GM18861 (cell line): ENCODE data around the gene GLRX3.

Source experiments
- ATAC-seq: cut with Tn5 transposase; IDR thresholded peaks from one replicate; pipeline ENCODE4 v1.9.1; 2021; ENCODE audit not compliant: unreplicated experiment

The GLRX3 gene

DNA sequence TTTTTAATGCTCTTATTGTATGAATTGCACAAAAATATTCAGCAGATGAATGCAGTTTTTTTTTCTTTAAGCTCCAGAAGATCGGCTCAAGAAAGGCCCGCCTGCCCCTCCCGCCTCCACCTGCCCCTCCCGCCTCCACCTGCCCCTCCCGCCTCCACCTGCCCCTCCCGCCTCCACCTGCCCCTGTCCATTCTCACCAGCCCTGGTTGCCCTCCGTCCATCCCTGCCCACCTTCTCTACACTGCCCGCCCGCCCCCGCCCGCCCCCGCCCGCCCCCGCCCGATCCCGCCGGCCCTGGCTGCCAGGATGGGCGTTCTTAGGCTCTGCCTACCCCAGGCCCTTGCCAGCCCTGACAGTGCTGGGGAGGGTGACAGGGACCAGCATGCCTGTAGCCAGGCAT, 67.4 kb downstream of the GLRX3 start:
- no peak for ATAC-seq

DNA sequence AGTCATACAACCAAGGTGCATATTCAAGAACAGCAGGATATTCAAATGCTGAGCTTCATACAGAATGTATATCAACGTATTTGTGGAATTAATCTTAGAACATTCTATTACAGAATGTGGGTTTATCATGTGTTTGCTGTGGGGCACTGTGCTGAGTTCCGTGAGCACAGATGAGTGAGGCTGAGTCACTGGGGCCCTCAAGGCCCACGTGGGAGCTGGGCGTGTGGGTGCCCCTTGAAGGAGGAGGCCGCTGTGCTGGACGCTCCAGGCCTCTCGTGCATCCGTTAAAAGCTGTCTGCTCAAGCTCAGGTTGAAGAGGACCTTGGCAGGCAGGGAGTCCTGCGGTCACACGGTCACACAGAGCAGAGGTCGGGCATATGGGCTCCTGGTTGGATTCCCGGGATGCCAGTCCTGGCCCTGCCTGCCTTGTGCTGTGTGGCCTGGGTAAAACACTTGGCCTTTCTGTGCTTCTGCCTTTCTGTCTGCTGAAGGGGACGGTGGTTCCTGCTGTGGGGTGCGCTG, 70.1 kb downstream of the GLRX3 start:
- ATAC-seq = no peak

DNA sequence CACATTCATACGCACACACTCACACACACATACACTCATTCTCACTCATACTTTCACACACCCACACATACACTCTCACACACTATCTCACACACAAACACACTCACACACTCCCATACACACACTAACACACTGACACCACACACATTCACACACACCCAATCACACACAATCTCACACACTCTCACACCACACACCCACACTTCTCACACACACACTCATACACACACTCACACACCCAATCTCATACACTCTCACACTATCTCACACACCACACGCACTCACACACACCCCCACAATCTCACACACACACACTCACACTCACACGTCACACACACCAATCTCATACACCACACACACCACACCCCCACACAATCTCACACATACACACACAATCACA, 71.0 kb downstream of the GLRX3 start:
- no peak for ATAC-seq

DNA sequence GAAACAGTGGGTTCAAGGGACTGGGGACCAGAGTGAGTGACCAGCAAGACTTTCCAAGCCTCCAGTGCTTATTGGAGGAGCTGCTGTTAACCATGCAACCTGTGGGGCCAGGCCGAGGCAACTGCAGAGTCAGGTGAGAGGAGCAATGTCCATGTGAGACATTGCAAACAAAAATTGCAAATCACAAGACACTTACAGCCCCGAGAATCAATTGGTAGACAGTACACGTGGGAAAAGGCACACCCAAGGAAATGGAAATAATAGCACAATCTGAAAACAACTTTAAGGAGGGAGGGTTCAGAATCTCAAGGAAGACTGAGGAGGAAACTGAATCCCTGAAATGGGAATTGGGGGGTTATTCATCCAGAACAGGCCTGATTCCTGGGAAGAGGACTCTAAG, 72.6 kb downstream of the GLRX3 start:
- no peak for ATAC-seq

DNA sequence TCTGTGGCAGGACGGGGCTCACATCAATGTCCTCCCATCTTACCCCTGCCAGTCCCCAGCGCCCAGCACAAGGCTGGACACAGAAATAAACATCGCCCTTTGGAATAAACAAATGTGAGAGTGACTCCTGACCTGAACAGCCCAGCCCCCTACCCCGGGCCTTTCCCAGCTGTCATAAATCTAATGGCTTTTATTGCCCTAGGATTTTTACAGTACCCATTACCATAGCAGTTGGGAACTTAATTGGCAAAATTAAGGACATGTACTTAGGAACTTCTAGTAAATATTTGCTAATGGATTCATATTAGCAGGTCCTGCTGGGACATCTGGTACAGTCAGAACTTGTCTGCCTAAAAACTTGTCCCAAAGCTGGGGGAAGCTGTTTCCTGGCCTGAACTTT, 76.6 kb downstream of the GLRX3 start:
- no peak for ATAC-seq

DNA sequence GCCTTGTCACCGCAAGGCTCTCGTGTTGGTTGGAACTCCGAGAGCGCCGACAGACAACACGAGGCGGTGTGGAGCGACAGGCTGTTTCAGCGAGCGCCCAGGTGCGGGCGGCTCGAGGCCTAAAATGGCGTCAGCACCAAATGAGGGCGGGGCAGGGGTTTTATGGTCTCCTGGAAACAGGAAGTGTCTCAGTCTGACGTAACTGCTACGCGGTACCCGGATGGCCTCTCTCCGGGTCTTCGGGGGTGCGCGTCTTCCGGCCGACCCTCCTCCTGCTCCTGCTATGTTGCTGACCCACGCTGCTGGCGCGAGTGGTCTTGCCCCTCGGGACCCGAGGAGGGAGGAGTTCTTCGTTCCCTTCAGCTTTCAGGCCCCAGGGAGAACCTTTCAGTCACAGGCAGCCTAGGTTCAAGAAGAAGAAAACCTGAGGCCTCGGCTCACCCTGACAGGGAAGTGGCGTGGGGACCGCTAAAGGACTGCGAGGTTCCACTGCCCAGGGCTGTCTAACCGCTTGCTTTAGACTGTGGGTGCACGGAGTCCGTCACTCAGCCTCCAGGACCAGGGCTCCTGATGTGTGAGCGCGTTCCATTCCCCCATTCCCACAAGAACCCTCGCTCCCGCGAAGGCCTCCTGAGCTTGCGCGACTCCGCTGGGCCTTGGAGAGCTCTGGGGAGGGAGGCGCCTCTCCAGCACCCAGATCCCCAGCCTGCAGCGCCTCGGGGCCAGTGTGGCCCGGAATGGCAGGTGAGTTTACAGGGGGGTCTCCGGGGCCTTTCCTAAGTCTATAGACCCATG, 77.3 kb downstream of the GLRX3 start:
- no peak for ATAC-seq

DNA sequence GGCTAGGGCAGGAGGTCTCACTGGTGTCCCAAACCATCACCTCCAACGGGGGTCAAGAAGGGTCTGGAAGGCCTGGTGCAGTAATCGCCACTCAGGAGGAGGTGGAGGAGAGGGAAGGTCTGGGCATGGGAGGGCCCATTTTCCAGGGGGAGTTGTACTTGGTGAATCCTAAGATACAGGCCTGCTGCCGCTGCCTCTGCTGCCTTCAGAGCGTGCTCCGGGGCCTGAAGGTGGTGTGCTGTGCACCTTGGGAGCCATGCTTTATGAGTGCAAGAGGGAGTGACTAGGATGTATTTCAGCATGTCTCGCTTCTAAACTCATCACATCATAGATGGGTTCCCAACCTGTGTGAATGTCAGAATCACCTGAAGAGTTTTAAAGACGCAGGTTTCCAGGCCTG, 78.2 kb downstream of the GLRX3 start:
- ATAC-seq = no peak

DNA sequence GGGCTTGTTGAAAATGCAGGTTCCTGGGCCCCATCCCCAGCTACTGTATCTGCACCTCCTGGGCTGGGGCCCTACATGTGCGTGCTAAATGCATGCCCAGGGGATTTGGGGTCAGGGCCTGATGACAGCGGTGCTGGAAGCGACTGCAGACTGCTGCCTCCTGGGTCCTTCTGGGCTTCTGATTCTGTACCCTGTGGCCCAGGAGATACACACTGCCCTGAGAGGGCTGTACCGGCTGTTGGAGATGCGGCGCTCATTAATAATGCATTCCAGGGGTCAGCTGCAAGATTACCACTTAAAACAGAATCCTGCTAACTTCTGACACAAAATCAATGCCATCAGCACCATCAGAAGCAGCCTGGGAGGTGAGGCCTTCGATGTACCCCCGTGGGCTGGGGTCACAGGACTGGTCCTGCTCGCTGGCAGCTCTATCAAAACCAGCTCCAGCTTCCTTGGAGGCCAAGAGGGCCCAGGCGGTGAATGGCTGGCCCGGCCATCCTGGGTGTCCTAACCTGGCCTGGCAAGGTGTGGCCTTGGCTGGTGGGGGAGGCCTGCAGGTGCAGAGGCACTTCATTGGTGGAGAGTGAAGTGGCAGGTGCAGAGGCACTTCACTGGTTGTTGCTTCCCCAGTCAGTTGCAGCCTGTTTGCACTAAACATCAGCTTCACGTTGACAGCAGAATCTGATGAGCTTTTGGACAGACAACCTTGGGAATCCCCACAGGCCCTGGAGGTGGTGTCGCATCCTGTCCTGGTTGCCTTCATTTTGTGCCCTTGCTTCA, 79.2 kb downstream of the GLRX3 start:
- no peak for ATAC-seq

DNA sequence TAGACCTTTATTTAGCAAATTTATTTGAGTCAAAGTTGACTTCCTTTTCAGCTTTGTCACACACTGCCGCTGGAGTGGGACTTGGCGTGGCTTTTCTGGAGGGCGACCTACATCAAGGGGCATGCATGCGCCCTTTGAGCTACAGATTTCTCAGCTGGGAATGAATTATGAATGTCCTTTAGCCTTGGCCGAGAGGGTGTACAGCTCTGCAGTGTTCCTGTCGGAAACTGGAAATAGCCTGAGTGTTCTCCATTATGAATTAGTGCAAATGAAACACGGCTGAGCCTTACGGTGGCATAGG, 79.7 kb downstream of the GLRX3 start:
- ATAC-seq = no peak

DNA sequence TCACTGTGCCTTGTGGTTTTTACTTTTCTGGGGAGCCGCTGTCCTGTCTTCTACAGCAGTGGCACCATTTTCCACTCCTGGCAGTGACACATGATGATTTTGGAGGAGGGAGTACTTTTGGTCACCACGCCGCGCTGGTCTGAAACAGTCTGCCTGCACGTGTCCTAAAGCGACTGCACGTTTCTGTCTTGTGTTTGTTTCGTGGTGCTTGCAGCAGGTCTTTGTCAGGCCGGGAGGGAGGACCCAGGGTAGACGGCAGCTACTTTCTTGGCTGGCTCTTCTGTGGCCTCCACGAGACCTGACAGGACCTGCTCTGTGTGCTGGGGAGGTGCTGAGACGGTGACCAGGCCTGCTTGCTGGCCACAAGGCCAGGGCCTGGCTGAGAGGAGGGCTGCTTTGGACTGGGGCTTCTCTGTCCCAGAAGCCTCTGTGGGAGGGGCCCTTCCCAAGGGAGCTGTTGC, 82.0 kb downstream of the GLRX3 start:
- no peak for ATAC-seq

DNA sequence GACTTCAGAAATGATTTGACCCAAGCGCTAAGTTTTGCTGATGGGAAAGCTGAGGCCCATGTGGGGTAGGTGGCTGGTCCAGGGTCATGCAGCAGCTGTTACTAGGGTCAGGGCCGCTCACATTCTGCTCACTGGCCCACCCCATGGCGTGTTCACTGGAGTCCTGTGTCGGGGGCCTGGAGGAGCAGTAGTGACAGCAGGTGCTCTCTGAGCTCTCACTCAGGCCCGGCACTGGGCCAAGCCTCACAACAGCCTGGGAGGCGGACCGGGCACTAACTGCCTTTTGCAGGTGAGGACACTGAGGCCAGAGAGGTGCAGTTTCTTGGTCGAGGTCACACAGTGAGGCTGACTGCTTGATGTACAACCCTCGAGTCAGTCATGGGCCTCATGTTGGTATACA, 82.7 kb downstream of the GLRX3 start:
- ATAC-seq = no peak

DNA sequence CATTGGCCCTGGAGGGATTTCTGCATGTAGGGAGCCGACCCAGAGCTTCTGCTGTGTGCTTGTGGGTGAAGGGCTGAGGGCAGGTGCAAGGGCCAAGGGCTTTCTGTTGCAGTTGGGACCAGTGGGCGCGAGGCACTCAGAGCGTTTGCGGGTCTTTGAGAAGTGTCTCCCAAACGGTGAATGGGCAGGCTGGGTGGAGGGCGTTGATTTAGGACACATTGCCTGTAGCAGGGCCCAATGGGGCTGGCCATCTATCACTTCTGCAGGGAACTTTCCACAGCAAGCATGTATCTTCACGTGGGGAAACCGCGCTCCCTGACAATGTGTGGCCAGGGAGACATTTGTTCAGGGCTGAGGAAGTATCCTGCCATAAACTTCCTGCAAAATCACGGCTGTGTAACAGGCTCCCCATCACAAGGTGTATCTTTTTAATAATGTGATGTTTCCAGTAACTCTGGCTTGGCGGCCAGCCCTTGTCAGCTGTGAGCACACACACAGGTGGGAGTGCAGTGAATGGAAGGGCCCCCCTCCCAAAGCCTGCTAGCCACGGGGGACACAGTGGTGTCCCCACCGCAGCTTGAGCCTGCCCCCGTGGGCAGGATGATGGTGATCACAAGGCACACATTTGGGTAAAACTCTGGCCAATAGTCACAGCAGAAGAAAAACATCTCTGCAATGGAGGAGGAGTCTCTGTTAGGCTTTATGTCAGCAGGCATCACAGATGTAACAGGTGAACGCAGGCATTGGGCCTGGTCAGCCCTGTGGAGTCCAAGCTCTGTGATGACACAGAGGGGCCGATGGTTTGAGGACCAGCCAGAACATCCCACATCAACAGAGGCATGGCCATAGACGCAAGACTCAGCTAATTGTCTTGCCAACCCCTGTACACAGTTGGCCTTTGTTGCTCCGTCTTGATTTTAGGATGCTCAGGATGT, 84.3 kb downstream of the GLRX3 start:
- no peak for ATAC-seq

DNA sequence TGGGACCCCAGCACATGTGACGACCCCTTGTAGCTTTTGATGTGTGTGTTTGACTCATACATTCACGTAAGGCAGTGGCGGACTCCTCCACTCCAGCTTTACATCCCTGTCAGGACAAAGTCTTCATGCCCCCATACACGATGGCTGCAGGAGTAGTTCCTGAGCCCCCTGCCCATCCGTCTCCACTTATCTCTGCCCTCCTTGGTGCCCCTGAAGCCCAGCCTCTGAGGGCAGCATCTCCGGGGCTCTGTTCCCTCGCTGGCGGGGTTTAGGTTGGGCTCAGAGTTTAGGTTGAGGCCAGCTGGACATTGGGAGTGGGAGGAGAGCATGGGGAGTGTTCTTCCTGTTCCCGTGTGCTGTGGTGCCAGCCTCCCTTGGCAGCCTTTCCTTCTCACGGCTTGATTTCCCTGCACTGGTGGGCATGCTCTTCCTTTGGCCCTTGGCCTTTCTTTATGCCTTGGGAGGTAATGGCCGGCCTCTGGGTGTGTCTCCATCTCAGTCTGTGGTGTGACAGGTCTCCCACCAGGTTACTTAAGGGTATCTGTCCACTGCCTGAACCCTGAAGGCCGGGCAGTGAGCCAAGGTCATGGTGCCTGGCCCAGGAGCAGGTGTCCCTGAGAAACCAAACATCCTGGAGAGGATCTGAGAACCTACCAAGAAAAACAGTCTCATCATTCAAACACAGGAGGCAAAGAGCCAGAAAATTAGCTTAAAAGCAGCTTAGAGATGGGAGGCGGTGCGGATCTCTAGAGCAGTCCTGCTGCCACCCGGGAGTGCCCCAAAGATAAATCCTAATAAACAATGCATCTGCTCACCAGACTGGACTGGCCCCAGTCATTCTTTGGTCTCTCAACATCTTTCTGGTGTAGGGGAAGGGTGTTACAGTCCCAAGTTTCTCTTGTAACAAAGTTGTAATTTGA, 85.5 kb downstream of the GLRX3 start:
- no peak for ATAC-seq

DNA sequence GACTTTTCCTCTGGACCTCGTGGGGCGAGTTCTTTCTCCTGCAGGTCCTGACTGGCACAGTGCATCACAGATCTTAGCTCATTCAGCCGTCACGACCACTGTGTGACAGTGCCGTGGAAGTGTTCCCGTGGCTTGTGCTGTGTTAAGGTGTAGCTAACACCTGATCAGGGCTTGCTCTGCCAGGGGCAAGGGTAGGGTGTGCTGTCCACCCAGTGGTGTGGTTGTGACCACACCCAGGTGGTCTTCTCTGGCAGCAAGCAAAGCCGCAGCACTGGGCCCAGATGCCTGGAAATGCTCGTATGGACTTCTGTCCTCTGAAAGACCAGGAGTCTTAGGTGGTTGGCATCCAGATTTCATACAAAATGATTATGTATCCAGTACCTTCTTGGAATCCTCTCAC, 86.2 kb downstream of the GLRX3 start:
- ATAC-seq = no peak

DNA sequence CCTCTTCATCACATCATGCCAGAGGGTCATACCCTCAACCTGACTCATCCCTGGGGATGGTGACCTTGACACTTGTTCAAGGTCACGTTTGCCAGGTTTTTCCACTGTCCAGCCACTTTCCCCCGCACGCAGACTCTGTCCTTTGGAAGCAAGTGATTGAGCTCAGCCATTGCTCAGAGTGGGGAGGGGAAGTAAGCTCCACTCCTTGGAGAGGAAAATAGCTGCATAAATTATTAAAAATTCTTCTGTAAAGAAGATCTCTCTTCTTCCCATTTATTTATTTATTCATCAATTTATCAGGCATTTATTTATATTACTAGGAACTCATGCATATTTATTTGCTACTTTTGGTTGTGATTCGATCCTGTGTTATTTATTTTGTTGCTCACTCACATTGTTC, 88.0 kb downstream of the GLRX3 start:
- ATAC-seq = no peak

DNA sequence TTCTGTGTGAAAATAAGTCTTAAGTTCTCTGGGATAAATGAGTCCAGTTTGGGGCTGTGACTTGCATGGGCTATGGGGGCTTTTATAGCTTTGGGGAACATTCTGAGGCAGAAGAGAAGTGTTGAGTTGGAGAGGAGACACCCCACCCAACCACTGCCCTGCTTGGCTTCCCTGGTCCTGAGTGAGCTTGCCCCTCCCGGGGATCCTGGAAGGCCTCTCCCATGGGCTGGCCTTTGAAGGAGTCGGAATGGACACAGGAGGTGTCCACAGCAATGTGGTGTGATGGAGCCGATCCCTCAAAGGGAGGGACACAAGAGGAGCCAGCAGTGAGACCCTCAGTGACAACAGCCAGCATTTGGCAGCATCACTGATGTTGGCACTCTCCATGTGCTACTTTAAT, 89.8 kb downstream of the GLRX3 start:
- ATAC-seq = no peak

DNA sequence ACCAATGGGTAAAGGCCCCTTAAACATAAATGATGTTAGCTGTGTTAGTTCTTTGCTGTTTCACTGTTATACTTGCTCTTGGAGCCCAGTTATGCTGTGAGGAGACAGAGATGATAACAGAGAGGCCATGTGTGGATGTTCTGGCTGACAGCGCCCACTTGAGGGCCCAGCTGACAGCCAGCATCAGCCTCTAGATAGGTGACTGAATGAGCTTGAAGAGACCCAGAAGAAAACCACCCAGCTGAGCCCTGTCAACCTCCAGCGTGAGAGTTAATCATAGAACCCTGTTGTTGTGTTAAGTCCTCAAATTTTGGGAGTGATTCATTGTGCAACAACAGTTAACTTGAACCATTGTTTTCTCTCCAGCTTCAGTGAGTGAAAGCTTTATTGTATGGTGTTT, 91.7 kb downstream of the GLRX3 start:
- ATAC-seq = no peak
